ENCODE results near the gene U2AF2. TPM values are rescaled to one million over a fixed set of nuclear protein-coding genes. Genes with fewer than 3 reads are reported as not detected.

U2AF2 gene
- polyA plus RNA-seq, 1 of the 3 experiments (the other 2 are of a cell fraction), result 321 TPM

- Histone ChIP-seq H3K27ac (ENCODE audit: low read depth in 2 of 2, low read length in 1 of 2) (no peak overlapping the region), H3K4me3 (ENCODE audit: low read depth in 2 of 2, low read length in 1 of 2) (no peak overlapping the region), H4K20me1 (ENCODE audit: insufficient read depth) (peaks cover 83% of the 10 kb centered on the region), H3K9me3 (no peaks in the 10 kb centered on the region), H3K9ac (no peak overlapping the region), H2AFZ (ENCODE audit: low read depth) (no peak overlapping the region), H3K36me3 (replicated peaks in 1 of 2; ENCODE audit: control insufficient read depth in 1 of 2, insufficient read depth in 2 of 2, low read length in 1 of 2) (peaks cover 24 to 55% of the 10 kb centered on the region in 2 experiments), H3K9me2 (no peaks in the 10 kb centered on the region), H3K4me1 (ENCODE audit: control insufficient read depth in 1 of 2, insufficient read depth in 2 of 2, low read depth in 1 of 2, low read length in 1 of 2) (peaks cover 7 to 10% of the 10 kb centered on the region in 2 experiments; a peak in 2 of 4 replicates), H3K4me2 (no peak overlapping the region), H3K27me3 (ENCODE audit: insufficient read depth) (no peaks in the 10 kb centered on the region), H3K79me2 (ENCODE audit: insufficient read depth) (peaks cover 86% of the 10 kb centered on the region), H3F3A (replicated peaks; ENCODE audit: insufficient read depth) (peaks cover 38% of the 10 kb centered on the region)
- TF ChIP-seq USF1 (IDR thresholded peaks at IDR 0.05; ENCODE audit: borderline replicate concordance, low read depth) (no peak), USF2 (IDR thresholded peaks at IDR 0.05; ENCODE audit: borderline replicate concordance, low read depth, low read length) (no peak), GABPA (IDR thresholded peaks at IDR 0.05; ENCODE audit: low read depth) (no peak), IRF3 (IDR thresholded peaks at IDR 0.05; ENCODE audit: low read depth, low read length) (no peak), GATA2 (CRISPR knock-in tag; IDR thresholded peaks at IDR 0.05) (no peak), MXI1 (IDR thresholded peaks at IDR 0.05; ENCODE audit: low read depth, low read length) (no peak), RFX5 (IDR thresholded peaks at IDR 0.05; ENCODE audit: low read length) (no peak), SIN3A (IDR thresholded peaks at IDR 0.05; ENCODE audit: borderline replicate concordance, low read depth, low read length) (no peak), RCOR1 (IDR thresholded peaks at IDR 0.05; ENCODE audit: low read length) (no peak), PBX3 (IDR thresholded peaks at IDR 0.05) (no peak), CHD2 (IDR thresholded peaks at IDR 0.05; ENCODE audit: low read length, partially characterized antibody) (no peak), CTCF (IDR thresholded peaks at IDR 0.05) (no peak), RXRA (IDR thresholded peaks at IDR 0.05; ENCODE audit: borderline replicate concordance, low read depth) (no peak), MAX (IDR thresholded peaks at IDR 0.05; ENCODE audit: low read depth) (no peak), TEAD4 (IDR thresholded peaks at IDR 0.05; ENCODE audit: borderline replicate concordance, insufficient read depth) (no peak), TCF12 (IDR thresholded peaks at IDR 0.05) (no peak), JUND (IDR thresholded peaks at IDR 0.05) (no peak), ELF1 (IDR thresholded peaks at IDR 0.05) (no peak)
- TF ChIP-seq, protein P1, sequence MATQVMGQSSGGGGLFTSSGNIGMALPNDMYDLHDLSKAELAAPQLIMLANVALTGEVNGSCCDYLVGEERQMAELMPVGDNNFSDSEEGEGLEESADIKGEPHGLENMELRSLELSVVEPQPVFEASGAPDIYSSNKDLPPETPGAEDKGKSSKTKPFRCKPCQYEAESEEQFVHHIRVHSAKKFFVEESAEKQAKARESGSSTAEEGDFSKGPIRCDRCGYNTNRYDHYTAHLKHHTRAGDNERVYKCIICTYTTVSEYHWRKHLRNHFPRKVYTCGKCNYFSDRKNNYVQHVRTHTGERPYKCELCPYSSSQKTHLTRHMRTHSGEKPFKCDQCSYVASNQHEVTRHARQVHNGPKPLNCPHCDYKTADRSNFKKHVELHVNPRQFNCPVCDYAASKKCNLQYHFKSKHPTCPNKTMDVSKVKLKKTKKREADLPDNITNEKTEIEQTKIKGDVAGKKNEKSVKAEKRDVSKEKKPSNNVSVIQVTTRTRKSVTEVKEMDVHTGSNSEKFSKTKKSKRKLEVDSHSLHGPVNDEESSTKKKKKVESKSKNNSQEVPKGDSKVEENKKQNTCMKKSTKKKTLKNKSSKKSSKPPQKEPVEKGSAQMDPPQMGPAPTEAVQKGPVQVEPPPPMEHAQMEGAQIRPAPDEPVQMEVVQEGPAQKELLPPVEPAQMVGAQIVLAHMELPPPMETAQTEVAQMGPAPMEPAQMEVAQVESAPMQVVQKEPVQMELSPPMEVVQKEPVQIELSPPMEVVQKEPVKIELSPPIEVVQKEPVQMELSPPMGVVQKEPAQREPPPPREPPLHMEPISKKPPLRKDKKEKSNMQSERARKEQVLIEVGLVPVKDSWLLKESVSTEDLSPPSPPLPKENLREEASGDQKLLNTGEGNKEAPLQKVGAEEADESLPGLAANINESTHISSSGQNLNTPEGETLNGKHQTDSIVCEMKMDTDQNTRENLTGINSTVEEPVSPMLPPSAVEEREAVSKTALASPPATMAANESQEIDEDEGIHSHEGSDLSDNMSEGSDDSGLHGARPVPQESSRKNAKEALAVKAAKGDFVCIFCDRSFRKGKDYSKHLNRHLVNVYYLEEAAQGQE (IDR thresholded peaks at IDR 0.05; ENCODE audit: low read depth, low read length), result no peak
- TF ChIP-seq, protein P2, sequence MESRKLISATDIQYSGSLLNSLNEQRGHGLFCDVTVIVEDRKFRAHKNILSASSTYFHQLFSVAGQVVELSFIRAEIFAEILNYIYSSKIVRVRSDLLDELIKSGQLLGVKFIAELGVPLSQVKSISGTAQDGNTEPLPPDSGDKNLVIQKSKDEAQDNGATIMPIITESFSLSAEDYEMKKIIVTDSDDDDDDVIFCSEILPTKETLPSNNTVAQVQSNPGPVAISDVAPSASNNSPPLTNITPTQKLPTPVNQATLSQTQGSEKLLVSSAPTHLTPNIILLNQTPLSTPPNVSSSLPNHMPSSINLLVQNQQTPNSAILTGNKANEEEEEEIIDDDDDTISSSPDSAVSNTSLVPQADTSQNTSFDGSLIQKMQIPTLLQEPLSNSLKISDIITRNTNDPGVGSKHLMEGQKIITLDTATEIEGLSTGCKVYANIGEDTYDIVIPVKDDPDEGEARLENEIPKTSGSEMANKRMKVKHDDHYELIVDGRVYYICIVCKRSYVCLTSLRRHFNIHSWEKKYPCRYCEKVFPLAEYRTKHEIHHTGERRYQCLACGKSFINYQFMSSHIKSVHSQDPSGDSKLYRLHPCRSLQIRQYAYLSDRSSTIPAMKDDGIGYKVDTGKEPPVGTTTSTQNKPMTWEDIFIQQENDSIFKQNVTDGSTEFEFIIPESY (IDR thresholded peaks at IDR 0.05; ENCODE audit: borderline replicate concordance, low read depth), result no peak
- ChIA-PET POLR2A (interaction anchor here (1.3 to 1.4 kb wide), 2 partner anchors 13 to 16 kb away, joined by 3 to 4 read pairs; partner anchors contain the start of gene U2AF2), CTCF (interaction anchor here (0.8 to 2.4 kb wide), 8 partner anchors 8 to 38 kb away, joined by 3 to 34 read pairs (median 7); partner anchors contain the start of genes U2AF2 and ZNF581)
- 72% methylated on average over 19 of the region's 23 CpGs for WGBS (ENCODE audit: low lambda C conversion rate)
- DNase-seq, result no peak
Observed at GRCh38 chr19:55670280-55671053, 15.6 kb downstream of the U2AF2 start.
